Rectal smooth muscle tissue (tissue), 1 donor: ENCODE measurements around the gene LAMB4.

ENCODE experiments used
- H3K27ac ChIP-seq: one replicate; pipeline ENCODE4 v1.7.0; 2013; ENCODE audit warnings: low read depth, low read length, inconsistent platforms
- H3K27me3 ChIP-seq: one replicate; pipeline ENCODE4 v1.7.0; 2013; ENCODE audit warnings: low read length; ENCODE audit not compliant: control insufficient read depth, insufficient read depth
- H3K36me3 ChIP-seq: one replicate; pipeline ENCODE4 v1.7.0; 2013; ENCODE audit warnings: low read length; ENCODE audit not compliant: control insufficient read depth, insufficient read depth
- H3K4me1 ChIP-seq: one replicate; pipeline ENCODE4 v1.7.0; 2013; ENCODE audit warnings: low read length; ENCODE audit not compliant: control insufficient read depth, insufficient read depth
- H3K4me3 ChIP-seq: one replicate; pipeline ENCODE4 v1.7.0; 2013; ENCODE audit warnings: low read length
- H3K9ac ChIP-seq: one replicate; pipeline ENCODE4 v1.7.0; 2013; ENCODE audit warnings: low read length

The LAMB4 gene

GRCh38 chr7:108079648-108080591, 50.2 kb downstream of the LAMB4 start:
- no peak overlapping the region for H3K9ac ChIP-seq
- H3K27ac ChIP-seq = peak overlapping the region; percentile 71
- no peak overlapping the region for H3K4me3 ChIP-seq
- H3K36me3 ChIP-seq = no peaks in the 10 kb centered on the region
- peaks cover 14% of the 10 kb centered on the region for H3K4me1 ChIP-seq
- H3K27me3 ChIP-seq = no peaks in the 10 kb centered on the region

GRCh38 chr7:108079276-108079647, 50.9 kb downstream of the LAMB4 start:
- Histone ChIP-seq H3K36me3 (no peaks in the 10 kb centered on the region), H3K4me3 (no peak overlapping the region), H3K9ac (no peak overlapping the region), H3K4me1 (peaks cover 14% of the 10 kb centered on the region), H3K27ac (peak overlapping the region; percentile 71), H3K27me3 (no peaks in the 10 kb centered on the region)

GRCh38 chr7:108078691-108079090, 51.5 kb downstream of the LAMB4 start:
- Histone ChIP-seq H3K36me3 (no peaks in the 10 kb centered on the region), H3K27me3 (no peaks in the 10 kb centered on the region), H3K4me1 (peaks cover 11% of the 10 kb centered on the region), H3K27ac (peak overlapping the region; percentile 71), H3K9ac (no peak overlapping the region), H3K4me3 (no peak overlapping the region)

GRCh38 chr7:108078211-108078673, 51.9 kb downstream of the LAMB4 start:
- no peaks in the 10 kb centered on the region for H3K36me3 ChIP-seq
- no peaks in the 10 kb centered on the region for H3K27me3 ChIP-seq
- peaks cover 11% of the 10 kb centered on the region for H3K4me1 ChIP-seq
- H3K9ac ChIP-seq = no peak overlapping the region
- H3K27ac ChIP-seq = peak overlapping the region; percentile 40
- no peak overlapping the region for H3K4me3 ChIP-seq

GRCh38 chr7:108077709-108078108, 52.5 kb downstream of the LAMB4 start:
- Histone ChIP-seq H3K9ac (no peak overlapping the region), H3K4me3 (no peak overlapping the region), H3K27me3 (no peaks in the 10 kb centered on the region), H3K36me3 (no peaks in the 10 kb centered on the region), H3K27ac (no peak overlapping the region), H3K4me1 (peaks cover 11% of the 10 kb centered on the region)

DNA sequence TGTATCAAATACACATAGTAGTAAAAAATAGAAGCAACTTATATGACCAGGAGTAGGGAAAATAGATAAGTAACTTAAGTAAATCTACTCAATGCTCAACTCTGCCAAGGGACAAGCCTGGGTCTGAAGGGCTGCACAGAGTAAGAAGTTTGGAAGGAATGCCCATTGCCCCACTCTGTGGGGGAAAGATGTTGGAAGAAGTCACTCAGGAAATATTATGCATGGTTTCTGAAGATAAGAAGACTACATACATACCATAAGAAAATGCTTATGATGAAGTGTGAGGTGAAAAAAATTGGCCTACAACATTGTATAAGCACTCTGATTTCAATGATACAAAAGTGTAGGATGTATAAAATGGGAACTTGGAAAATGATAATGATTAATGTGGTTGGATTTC, 54.0 kb downstream of the LAMB4 start:
- no peak overlapping the region for H3K9ac ChIP-seq
- no peak overlapping the region for H3K4me3 ChIP-seq
- H3K36me3 ChIP-seq = no peaks in the 10 kb centered on the region
- H3K27me3 ChIP-seq = no peaks in the 10 kb centered on the region
- peaks cover 11% of the 10 kb centered on the region for H3K4me1 ChIP-seq
- no peak overlapping the region for H3K27ac ChIP-seq

- H3K27me3 ChIP-seq = no peaks in the 10 kb centered on the region
- no peak overlapping the region for H3K9ac ChIP-seq
- peak overlapping the region; percentile 14 for H3K27ac ChIP-seq
- no peak overlapping the region for H3K4me3 ChIP-seq
- H3K4me1 ChIP-seq = no peaks in the 10 kb centered on the region
- H3K36me3 ChIP-seq = no peaks in the 10 kb centered on the region
These were observed 56.7 kb downstream of the LAMB4 start for GRCh38 chr7:108073305-108074070.

DNA sequence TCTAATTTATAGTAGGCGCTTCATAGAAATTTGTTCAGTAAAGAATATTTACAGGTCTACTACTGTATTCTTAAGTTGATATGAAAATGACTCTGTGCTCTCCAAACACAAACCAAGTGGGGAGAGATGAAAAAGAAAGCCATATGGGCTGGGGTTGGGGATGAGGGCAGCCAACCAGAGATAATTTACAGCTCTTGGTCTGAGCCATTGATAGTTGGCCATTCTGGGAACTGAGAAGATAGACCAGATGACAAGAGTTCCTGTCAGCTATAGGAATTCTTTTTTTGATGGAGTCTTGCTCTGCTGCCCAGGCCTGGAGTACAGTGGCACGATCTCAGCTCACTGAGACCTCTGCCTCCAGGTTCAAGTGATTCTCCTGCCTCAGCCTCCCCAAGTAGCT, 57.4 kb downstream of the LAMB4 start:
- no peak overlapping the region for H3K4me3 ChIP-seq
- no peaks in the 10 kb centered on the region for H3K4me1 ChIP-seq
- H3K9ac ChIP-seq = no peak overlapping the region
- peak overlapping the region; percentile 14 for H3K27ac ChIP-seq
- no peaks in the 10 kb centered on the region for H3K36me3 ChIP-seq
- H3K27me3 ChIP-seq = no peaks in the 10 kb centered on the region

DNA sequence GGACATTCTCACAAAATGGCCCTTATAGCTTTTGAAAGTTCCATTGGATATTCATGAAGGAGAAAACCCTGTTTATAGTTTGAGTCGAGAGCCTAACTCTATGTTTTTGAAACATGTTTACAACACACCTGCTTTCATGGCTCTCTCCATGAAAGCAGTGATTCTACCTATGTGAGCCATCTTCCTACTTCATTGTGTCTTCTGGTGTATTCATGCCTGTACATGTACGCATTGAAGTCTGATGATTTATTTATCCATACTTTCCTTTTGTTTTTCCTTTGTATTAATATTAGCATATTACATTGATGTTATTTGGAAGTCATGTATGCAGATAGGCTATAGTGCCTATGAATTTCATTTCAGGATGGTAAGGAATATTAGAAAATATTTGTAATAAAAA, 58.0 kb downstream of the LAMB4 start:
- Histone ChIP-seq H3K36me3 (no peaks in the 10 kb centered on the region), H3K9ac (no peak overlapping the region), H3K4me1 (no peaks in the 10 kb centered on the region), H3K27me3 (no peaks in the 10 kb centered on the region), H3K27ac (no peak overlapping the region), H3K4me3 (no peak overlapping the region)

DNA sequence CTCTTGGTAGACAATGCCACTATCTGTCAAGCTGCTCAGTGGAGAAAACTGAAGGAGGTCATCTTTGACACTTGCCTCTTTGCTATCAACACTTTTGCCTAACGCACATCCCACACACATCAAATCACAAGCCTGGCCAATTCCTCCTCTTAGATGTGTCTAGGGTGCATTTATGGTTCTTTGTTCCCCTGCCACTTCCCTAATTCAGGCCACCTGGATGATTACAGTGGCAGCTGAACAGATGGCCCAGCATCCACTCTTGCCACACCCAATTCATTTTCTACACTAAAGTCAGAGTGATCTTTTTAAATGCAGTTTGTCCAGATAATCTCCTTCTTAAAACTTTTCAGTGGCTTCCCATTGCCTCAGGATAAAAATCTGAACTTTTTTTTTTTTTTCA, 58.6 kb downstream of the LAMB4 start:
- Histone ChIP-seq H3K27me3 (no peaks in the 10 kb centered on the region), H3K36me3 (no peaks in the 10 kb centered on the region), H3K27ac (no peak overlapping the region), H3K4me3 (no peak overlapping the region), H3K9ac (no peak overlapping the region), H3K4me1 (no peaks in the 10 kb centered on the region)

GRCh38 chr7:108069646-108070045, 60.5 kb downstream of the LAMB4 start:
- Histone ChIP-seq H3K36me3 (no peaks in the 10 kb centered on the region), H3K9ac (no peak overlapping the region), H3K27ac (no peak overlapping the region), H3K4me3 (no peak overlapping the region), H3K27me3 (no peaks in the 10 kb centered on the region), H3K4me1 (no peaks in the 10 kb centered on the region)

DNA sequence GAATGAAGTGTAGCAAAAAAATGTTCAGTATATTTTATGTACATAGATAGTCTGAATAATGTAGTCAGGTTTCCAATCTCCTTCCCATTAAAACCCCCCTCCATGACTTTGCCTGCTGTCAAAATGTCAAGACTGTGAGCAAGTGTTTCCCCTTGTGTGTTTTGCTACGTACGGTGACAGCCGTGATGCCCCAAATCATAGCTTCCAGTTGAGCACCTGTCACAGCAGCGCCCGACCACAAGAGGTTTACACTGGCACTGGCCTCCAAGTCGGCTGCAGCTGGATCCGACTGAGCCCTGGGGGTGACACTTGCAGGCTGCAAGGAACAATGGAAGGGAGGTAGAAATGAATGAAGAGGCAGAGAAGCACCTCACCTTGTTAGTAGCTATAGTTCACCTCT, 62.3 kb downstream of the LAMB4 start:
- no peak overlapping the region for H3K4me3 ChIP-seq
- no peak overlapping the region for H3K27ac ChIP-seq
- no peaks in the 10 kb centered on the region for H3K27me3 ChIP-seq
- no peaks in the 10 kb centered on the region for H3K36me3 ChIP-seq
- no peak overlapping the region for H3K9ac ChIP-seq
- no peaks in the 10 kb centered on the region for H3K4me1 ChIP-seq
